Stimulated activated CD8-positive, alpha-beta memory T cell treated with anti-CD3 and anti-CD28 coated beads, Interleukin-7, amount 100 ng/mL, for 24 hours (primary cell): Measurements from ENCODE around the gene THEM4.

ENCODE experiments used
- DNase-seq: peaks from one replicate; pipeline ENCODE4 v3.0.0-alpha.2; 2020; ENCODE audit warnings: low read depth

The THEM4 gene

GRCh38 chr1:151837884-151838221 is 71.5 kb downstream of the THEM4 start:
- no peak for DNase-seq

- no peak for DNase-seq
Observed at GRCh38 chr1:151837197-151837596, 72.1 kb downstream of the THEM4 start.

GRCh38 chr1:151835596-151835995 is 73.7 kb downstream of the THEM4 start:
- DNase-seq: no peak

- no peak for DNase-seq
Observed at GRCh38 chr1:151834239-151834638, 75.1 kb downstream of the THEM4 start.

GRCh38 chr1:151833172-151833900 is 76.0 kb downstream of the THEM4 start:
- DNase-seq: no peak

GRCh38 chr1:151832318-151832980 is 76.9 kb downstream of the THEM4 start:
- no peak for DNase-seq

- DNase-seq: no peak
Observed at GRCh38 chr1:151831605-151832004, 77.7 kb downstream of the THEM4 start, which contains the start of gene RORC. RORC (minus strand) TSS chr1:151831802; CDS start chr1:151831764, 38 bp downstream.

GRCh38 chr1:151831256-151831591 is 78.1 kb downstream of the THEM4 start:
- no peak for DNase-seq

- no peak for DNase-seq
Observed at GRCh38 chr1:151830055-151830454, 79.3 kb downstream of the THEM4 start.

GRCh38 chr1:151829352-151830046 is 79.8 kb downstream of the THEM4 start:
- no peak for DNase-seq

GRCh38 chr1:151828921-151829320 is 80.4 kb downstream of the THEM4 start:
- DNase-seq: no peak

GRCh38 chr1:151827853-151828252 is 81.5 kb downstream of the THEM4 start:
- no peak for DNase-seq

- no peak for DNase-seq
Observed at GRCh38 chr1:151825751-151826660, 83.3 kb downstream of the THEM4 start.

GRCh38 chr1:151825204-151825603 is 84.1 kb downstream of the THEM4 start:
- DNase-seq: no peak
